GM13976 (cell line): Measurements from ENCODE around the gene ATRN.

ENCODE experiments used
- DNase-seq: peaks from one replicate; pipeline ENCODE4 v3.0.0; 2012; ENCODE audit warnings: low spot score
- CTCF ChIP-seq: IDR thresholded peaks from 2 replicates; pipeline ENCODE4 v1.5.1; 2012; ENCODE audit warnings: borderline replicate concordance, mild to moderate bottlenecking; ENCODE audit not compliant: insufficient read depth; ENCODE audit errors: extremely low read depth, missing control alignments, control extremely low read depth
- in situ Hi-C: fragments of 300-500 bp; cut with MboI; formaldehyde crosslinking; loops from one replicate; pipeline ENCODE4 v1.12.0; 2022; ENCODE audit warnings: low sequenced_read_pairs, mixed read lengths, inconsistent platforms; ENCODE audit not compliant: unreplicated experiment

ATRN gene

DNA sequence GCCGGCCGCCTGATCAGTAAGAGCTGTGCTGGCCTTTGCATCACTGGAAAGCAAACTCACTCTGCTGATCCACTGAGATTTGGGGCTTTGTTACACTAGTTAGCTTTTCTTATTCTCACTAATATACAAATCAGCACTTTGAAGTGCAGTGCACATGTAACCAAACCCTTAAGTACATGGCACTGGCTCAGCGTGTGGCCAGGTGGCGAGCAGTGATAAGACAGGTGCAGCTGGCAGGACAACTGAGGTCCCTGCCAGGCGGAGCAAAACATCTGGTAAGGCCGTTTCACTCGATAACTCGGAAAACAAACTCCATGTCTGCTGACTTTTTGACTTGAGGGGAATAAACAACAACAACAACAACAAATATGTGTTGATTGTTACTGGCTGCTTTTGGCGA, 181.4 kb downstream of the ATRN start:
- TF ChIP-seq CTCF = no peak
- in situ Hi-C loops = no loop called here
- no peak for DNase-seq

- in situ Hi-C loops = no loop called here
- no peak for DNase-seq
- no peak for TF ChIP-seq CTCF
Observed at GRCh38 chr20:3652676-3653596, 182.1 kb downstream of the ATRN start.

- in situ Hi-C loops = no loop called here
- TF ChIP-seq CTCF = no peak
- DNase-seq = no peak
Observed at GRCh38 chr20:3653921-3654320, 183.1 kb downstream of the ATRN start.

DNA sequence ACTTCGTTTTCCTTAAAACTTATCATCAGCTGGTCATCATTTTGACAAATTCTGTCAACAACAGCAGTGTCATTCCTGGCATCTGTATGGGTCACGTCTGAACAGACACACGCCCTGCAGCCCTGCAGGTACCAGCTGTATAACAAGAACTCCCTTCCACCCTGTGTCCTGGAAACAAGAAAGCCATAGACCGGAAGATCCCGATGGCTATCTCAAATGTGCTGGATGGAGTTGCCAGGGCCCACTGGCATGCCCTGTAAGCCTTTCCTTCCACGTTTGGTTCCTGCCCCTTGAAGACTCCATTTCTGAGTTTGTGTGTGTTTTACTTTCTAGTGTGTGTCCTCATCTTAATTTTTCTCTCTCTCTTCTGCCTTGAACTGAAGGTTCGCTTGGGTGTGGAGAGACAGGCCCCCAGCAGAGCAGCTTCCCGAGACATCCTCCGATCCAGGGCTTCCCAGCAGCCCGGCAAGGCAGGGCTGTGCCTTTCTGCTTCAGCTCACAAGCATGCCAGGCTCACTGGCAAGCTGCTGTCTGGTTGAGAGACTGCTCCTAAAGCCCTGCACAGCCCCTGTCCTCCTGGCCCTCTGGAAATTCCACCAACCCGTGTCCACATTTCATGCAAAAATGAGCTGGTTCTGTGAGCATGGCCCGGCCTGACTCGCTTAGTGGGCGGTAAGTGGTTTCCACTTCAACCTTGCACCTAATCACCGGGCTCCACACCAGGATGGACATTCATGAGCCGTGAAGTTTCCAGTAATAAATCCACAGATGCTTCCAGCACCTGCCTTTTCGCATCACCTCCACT, 183.7 kb downstream of the ATRN start:
- no peak for TF ChIP-seq CTCF
- in situ Hi-C loops = no loop called here
- no peak for DNase-seq

GRCh38 chr20:3655131-3655405, 184.2 kb downstream of the ATRN start:
- TF ChIP-seq CTCF = no peak
- in situ Hi-C loops = no loop called here
- no peak for DNase-seq

DNA sequence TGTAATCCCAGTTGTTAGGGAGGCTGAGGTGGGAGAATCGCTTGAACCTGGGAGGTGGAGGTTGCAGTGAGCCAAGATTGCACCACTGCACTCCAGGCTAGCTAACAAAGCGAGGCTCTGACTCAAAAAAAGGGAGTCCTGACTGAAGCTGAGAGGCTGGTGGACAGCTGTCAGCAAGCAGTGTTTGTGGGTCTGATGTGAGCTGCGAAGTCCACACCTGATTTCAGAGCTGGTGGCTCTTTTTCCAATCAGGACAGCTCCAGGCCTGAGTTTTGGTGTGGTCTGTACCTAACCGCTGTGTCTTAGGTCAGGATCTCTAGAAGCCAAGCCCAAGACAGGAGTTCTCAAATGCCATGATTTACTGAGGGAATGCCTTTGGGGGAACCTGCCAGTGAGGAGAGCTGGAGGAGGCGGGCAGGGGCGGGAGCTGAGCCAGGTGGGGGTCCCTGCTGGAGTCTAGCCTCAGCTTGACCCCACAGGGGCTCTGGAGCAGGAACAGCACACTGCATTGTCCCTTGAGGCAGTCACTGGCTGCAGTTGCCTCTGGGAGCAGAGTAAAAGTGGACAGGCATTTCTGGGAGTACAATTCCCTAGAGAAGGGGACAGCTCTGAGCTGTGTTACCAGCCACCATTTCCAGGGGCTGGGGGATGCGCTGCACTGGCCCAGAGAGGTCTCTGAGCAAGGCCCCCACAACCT, 187.3 kb downstream of the ATRN start:
- DNase-seq = no peak
- in situ Hi-C loops = no loop called here
- TF ChIP-seq CTCF = no peak
